Karpas-422 (cell line): ENCODE data around the gene SBF1. TPM values are rescaled to one million over a fixed set of nuclear protein-coding genes. Genes with fewer than 3 reads are reported as not detected.

Source experiments
- DNase-seq: peaks from one replicate; pipeline ENCODE4 v3.0.0-alpha.2; 2015
- H2AFZ ChIP-seq: fragments of 200-600 bp; sonication (generic); 2 replicates; pipeline ENCODE4 v1.6.1; 2014; ENCODE audit warnings: antibody characterized with exemption, low read length, mixed read lengths
- H3K27ac ChIP-seq: fragments of 200-600 bp; sonication (generic); 2 replicates; pipeline ENCODE4 v1.5.1; 2014; ENCODE audit warnings: mild to moderate bottlenecking, low read length, moderate library complexity
- H3K27me3 ChIP-seq: fragments of 200-600 bp; sonication (generic); 2 replicates; pipeline ENCODE4 v1.6.1; 2014; ENCODE audit warnings: low read length, mixed read lengths
- H3K36me3 ChIP-seq: fragments of 200-600 bp; sonication (generic); 2 replicates; pipeline ENCODE4 v1.6.1; 2014; ENCODE audit warnings: low read length, mixed read lengths; ENCODE audit not compliant: insufficient read depth
- H3K4me1 ChIP-seq: fragments of 200-600 bp; sonication (generic); 2 replicates; pipeline ENCODE4 v1.6.1; 2014; ENCODE audit warnings: mild to moderate bottlenecking, low read length, mixed read lengths
- H3K4me2 ChIP-seq: fragments of 200-600 bp; sonication (generic); 2 replicates; pipeline ENCODE4 v1.6.1; 2014; ENCODE audit warnings: low read length, low read depth, mild to moderate bottlenecking; ENCODE audit not compliant: poor library complexity, severe bottlenecking
- H3K4me3 ChIP-seq: fragments of 200-600 bp; sonication (generic); 2 replicates; pipeline ENCODE4 v1.5.1; 2014; ENCODE audit warnings: mild to moderate bottlenecking, antibody characterized with exemption, low read length, mixed read lengths
- H3K79me2 ChIP-seq: fragments of 200-600 bp; sonication (generic); 2 replicates; pipeline ENCODE4 v1.6.1; 2014; ENCODE audit warnings: mild to moderate bottlenecking, low read length, mixed read lengths
- H3K9ac ChIP-seq: fragments of 200-600 bp; sonication (generic); 2 replicates; pipeline ENCODE4 v1.6.0; 2014; ENCODE audit warnings: low read length
- H3K9me2 ChIP-seq: fragments of 200-600 bp; sonication (generic), shearing (Covaris generic); replicated peaks from 2 replicates; pipeline ENCODE4 v1.6.0; 2014; ENCODE audit warnings: mild to moderate bottlenecking, low read length, moderate library complexity; ENCODE audit not compliant: insufficient read depth
- H3K9me3 ChIP-seq: fragments of 300-700, 200-600 bp; sonication (generic); 2 replicates; pipeline ENCODE4 v1.6.1; 2014; ENCODE audit warnings: low read length, mixed read lengths
- H4K20me1 ChIP-seq: fragments of 200-600 bp; sonication (generic); 2 replicates; pipeline ENCODE4 v1.6.1; 2014; ENCODE audit warnings: mild to moderate bottlenecking, antibody characterized with exemption, low read length, low read depth; ENCODE audit not compliant: insufficient read depth
- total RNA-seq: library from RNA; depleted of rRNA; stranded (reverse); fragments of >200 nt; shearing (Covaris generic); gene quantifications from 2 replicates; pipeline ENCODE4 v1.2.3, GENCODE V29; 2014; ENCODE audit warnings: low replicate concordance

The SBF1 gene
- total RNA-seq, 1 experiment from 2014 or later: 33.5 TPM

DNA sequence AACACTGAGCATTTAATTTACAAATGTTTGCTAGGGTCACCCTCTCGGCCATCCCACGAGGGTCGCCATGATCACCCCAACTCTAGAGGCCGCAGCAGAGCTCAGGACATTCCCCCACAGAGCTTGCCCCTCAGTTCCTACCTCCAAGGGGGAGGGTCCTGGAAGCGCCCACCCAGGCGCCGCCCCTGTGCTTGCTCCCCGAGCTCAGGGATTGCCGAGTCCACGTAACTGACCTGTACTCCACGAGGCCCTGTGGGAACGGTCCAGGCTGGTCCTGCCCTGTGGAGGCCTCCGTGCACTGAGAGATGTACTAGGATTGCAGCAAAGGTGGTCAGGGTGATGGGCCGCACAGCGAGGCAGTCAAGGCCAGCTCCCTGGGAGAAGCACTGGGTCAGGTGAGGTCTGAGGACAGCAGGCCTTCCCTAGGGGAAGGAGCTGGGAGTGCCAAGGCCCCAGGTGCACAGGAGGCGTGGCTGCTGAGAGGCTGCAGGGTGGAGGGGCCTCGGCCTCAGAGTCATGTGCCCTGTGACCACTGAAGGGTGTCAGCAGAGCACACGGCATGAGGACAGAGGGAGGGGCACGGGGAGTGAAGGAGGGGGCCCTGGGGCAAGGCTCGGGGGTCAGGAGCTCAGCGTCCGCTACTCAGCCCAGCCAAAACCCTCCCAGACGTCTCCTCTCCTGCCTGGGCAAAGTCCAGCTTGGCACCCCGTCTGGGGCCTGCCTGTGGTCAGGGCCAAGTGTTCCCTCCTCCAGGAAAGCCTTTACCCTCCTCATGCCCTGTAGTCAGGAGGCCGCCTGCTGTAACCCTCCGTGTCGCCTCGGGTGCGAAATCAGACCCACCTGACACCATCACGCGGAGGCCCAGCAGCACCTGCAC lies 9.4 kb upstream of the SBF1 start:
- Histone ChIP-seq H3K27me3 (no peaks in the 10 kb centered on the region), H3K4me3 (no peak overlapping the region), H4K20me1 (no peaks in the 10 kb centered on the region), H3K9ac (no peak overlapping the region), H3K79me2 (no peaks in the 10 kb centered on the region), H3K36me3 (no peaks in the 10 kb centered on the region), H3K9me3 (no peaks in the 10 kb centered on the region), H3K4me1 (peaks cover 20% of the 10 kb centered on the region), H3K27ac (no peak overlapping the region), H3K4me2 (no peak overlapping the region), H3K9me2 (no peaks in the 10 kb centered on the region), H2AFZ (no peak overlapping the region)
- no peak for DNase-seq

DNA sequence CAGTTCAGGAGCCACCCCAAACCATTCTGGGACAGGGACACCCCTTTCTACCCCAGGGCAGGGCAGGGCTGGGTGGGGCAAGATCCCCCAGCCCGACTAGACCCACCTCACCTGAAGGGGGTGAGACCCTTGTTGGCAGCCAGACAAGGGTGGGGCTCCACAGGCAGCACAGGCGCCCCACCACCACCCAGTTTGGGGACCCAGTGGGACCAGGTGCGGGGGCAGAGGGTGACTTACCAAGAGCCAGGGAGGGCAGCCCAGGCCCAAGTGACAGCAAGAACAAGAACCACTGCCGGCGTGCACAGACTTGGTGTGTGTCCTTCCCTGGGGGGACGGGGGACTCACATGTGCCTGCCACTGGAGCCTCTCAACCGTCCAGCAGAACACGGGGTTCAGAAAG lies 8.7 kb upstream of the SBF1 start:
- H3K4me3 ChIP-seq: no peak overlapping the region
- H3K27me3 ChIP-seq: no peaks in the 10 kb centered on the region
- no peak overlapping the region for H3K9ac ChIP-seq
- no peaks in the 10 kb centered on the region for H3K9me2 ChIP-seq
- H3K4me1 ChIP-seq: peaks cover 20% of the 10 kb centered on the region
- no peak overlapping the region for H3K4me2 ChIP-seq
- H4K20me1 ChIP-seq: no peaks in the 10 kb centered on the region
- no peak for DNase-seq
- H3K79me2 ChIP-seq: no peaks in the 10 kb centered on the region
- no peak overlapping the region for H2AFZ ChIP-seq
- no peaks in the 10 kb centered on the region for H3K36me3 ChIP-seq
- no peak overlapping the region for H3K27ac ChIP-seq
- H3K9me3 ChIP-seq: no peaks in the 10 kb centered on the region

DNA sequence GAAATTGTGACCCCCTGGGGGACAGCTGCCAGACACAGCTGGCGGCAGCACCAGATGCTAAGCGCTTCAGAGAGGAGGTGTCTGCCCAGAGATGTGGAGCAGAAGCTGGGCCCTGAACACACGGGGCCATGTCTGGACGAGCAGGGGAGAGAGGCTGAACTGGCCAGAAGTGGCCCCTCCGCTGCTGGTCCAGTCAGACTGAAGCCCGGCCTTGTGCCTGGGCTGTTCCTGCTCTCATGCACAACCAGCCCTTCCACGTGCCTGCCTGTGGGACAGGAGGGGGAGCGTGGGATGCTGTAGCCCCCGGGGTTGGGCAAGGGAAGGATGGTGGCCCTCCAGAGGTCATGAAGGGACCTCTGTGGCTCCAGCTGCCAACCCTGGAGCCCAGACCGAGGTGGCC lies 8.3 kb upstream of the SBF1 start:
- H3K4me2 ChIP-seq: no peak overlapping the region
- DNase-seq: no peak
- H2AFZ ChIP-seq: no peak overlapping the region

DNA sequence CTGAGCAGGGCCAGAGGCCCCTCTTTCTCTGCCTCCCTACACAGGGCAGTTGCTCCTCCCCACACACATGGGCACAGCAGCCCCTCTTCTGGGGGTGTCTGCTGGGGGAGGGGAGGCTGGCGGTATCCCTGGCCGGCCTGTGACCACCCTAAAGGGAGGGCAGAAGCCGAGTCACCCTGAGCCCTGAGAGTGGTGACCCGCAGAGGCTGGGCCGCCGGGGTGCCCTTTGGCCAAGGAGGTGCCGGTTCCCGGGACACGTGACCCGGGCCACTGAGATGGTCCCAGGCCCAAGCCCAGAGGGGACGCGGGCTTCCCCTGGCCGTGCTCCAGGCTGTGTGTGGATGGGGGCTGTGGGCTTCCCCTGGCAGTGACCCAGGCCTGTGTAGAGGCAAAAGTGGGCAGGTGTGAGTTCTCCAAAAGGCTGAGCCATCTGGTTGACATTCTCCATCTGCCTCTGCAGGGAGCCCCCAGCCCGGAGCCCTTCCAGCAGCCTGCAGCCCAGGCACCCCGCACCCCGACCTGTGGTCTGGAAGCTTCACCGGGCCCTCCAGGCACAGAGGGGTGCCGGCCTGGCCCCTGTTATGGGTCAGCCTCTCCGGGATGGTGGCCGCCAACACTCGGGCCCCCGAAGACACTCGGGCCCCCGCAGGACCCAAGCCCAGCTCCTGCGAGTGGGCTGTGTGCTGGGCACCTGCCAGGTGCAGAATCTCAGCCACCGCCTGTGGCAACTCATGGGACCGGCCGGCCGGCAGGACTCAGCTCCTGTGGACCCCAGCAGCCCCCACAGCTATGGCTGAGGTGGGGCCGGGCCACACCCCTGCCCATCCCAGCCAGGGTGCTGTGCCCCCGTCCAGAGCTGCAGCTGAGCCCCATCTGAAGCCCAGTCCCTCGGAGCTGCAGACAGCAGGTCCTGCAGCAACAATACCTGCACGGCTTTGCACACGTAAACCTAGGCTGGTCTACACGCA lies 7.6 kb upstream of the SBF1 start:
- Histone ChIP-seq H3K9ac (no peak overlapping the region), H3K27me3 (no peaks in the 10 kb centered on the region), H3K36me3 (no peaks in the 10 kb centered on the region), H3K4me2 (no peak overlapping the region), H3K27ac (no peak overlapping the region), H2AFZ (no peak overlapping the region), H3K9me3 (no peaks in the 10 kb centered on the region), H3K9me2 (no peaks in the 10 kb centered on the region), H4K20me1 (no peaks in the 10 kb centered on the region), H3K79me2 (no peaks in the 10 kb centered on the region), H3K4me3 (no peak overlapping the region; the same call in 1 of the 2 replicates), H3K4me1 (peaks cover 18% of the 10 kb centered on the region)
- no peak for DNase-seq

More for the DNA sequence above, 8.3 kb upstream of the SBF1 start:
- no peaks in the 10 kb centered on the region for H3K36me3 ChIP-seq
- no peaks in the 10 kb centered on the region for H4K20me1 ChIP-seq
- no peaks in the 10 kb centered on the region for H3K27me3 ChIP-seq
- no peaks in the 10 kb centered on the region for H3K79me2 ChIP-seq
- no peaks in the 10 kb centered on the region for H3K9me3 ChIP-seq
- H3K9ac ChIP-seq: no peak overlapping the region
- H3K4me1 ChIP-seq: peaks cover 20% of the 10 kb centered on the region
- H3K27ac ChIP-seq: no peak overlapping the region
- H3K4me3 ChIP-seq: no peak overlapping the region
- H3K9me2 ChIP-seq: no peaks in the 10 kb centered on the region

DNA sequence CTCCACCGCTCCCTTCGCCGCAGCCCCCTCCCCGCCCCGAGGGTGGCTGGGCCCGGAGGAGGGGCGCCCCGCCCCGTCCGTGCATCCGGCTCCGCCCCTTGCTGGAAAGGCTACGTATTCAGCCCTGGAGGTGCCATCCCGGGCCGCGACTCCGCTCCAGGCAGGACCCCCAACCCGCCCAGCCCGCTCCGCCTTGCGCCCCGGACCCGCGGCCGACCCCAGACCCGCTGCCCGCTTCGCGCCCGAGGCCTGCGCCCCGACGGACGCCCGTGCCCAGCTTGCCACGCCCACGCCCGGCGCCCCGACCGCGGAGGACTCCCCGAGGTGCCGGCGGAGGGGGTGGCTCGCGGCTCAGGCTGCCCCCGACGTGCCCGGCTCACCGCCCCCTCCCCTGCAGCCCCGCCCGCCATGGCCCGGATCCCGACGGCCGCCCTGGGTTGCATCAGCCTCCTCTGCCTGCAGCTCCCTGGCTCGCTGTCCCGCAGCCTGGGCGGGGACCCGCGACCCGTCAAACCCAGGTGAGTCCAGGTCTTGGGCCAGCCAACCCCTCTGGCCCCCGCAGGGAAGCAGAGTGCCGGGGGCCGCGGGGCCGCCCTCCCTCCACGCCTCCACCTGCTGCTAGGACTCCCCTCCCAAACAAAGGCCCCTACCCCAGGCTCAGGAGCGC lies 6.7 kb upstream of the SBF1 start, which contains the start of gene ADM2:
Gene ADM2 (plus strand): TSS at position 104 of the 667 bp plus-strand sequence. CDS start 305 bp downstream, at position 409.
- H3K4me3 ChIP-seq: no peak within 1 kb of the TSS; the same call in 1 of the 2 replicates
- no peaks in the 10 kb centered on the region for H4K20me1 ChIP-seq
- no peaks in the 10 kb centered on the region for H3K9me3 ChIP-seq
- H3K79me2 ChIP-seq: no peaks in the 10 kb centered on the region
- no peak within 1 kb of the TSS for H2AFZ ChIP-seq
- H3K9me2 ChIP-seq: no peaks in the 10 kb centered on the region
- no peaks in the 10 kb centered on the region for H3K27me3 ChIP-seq
- no peak within 1 kb of the TSS for H3K27ac ChIP-seq
- no peaks in the 10 kb centered on the region for H3K36me3 ChIP-seq
- H3K9ac ChIP-seq: no peak within 1 kb of the TSS
- H3K4me1 ChIP-seq: peaks cover 11% of the 10 kb centered on the region
- H3K4me2 ChIP-seq: no peak within 1 kb of the TSS
- no peak for DNase-seq

DNA sequence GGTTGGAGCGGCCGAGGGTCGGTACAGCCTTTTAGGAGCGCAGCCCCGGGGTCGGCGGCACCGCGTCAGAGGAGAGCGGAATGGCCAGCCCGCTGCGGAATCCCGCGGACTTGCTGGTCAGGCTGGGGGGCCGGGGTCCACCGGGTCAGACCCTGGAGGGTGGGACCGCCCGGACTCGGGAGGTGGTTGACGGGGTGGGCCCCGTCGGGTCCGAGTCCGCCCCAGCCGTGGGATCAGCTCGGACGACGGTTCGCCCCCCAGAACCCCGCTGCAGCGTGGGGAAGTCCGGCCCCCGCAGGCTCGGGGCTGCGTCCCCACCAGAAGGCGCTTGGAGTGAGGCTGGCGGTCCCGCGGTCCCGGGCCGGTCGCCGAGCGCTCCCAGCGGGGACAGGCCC lies 6.2 kb upstream of the SBF1 start:
- Histone ChIP-seq H3K27ac (no peak overlapping the region), H3K4me1 (peaks cover 11% of the 10 kb centered on the region), H3K9me3 (no peaks in the 10 kb centered on the region), H2AFZ (no peak overlapping the region), H4K20me1 (no peaks in the 10 kb centered on the region), H3K27me3 (no peaks in the 10 kb centered on the region), H3K4me3 (no peak overlapping the region), H3K4me2 (no peak overlapping the region), H3K9me2 (no peaks in the 10 kb centered on the region), H3K9ac (no peak overlapping the region), H3K36me3 (no peaks in the 10 kb centered on the region), H3K79me2 (no peaks in the 10 kb centered on the region)
- no peak for DNase-seq

DNA sequence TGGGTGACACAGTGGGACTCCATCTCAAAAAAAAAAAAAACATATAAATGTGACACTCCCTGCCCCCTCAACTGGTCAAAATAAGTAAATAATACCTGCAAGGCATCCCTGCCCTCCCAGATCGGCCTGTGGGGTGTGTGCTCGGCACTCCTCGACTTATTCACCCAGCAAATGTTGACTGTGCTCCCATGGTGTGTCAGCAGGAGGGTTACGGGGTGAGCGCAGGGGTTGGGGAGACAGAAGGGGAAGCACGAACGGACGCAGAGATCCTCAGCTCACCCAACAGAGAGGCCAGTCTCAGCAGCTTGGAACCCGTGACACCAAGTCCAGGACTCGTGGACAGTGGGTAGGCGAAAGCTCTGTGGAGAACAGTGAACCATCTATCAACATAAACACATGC lies 4.9 kb upstream of the SBF1 start:
- Histone ChIP-seq H3K27ac (no peak overlapping the region), H3K9me3 (no peaks in the 10 kb centered on the region), H3K79me2 (no peaks in the 10 kb centered on the region), H3K27me3 (no peaks in the 10 kb centered on the region), H3K9ac (no peak overlapping the region), H3K36me3 (no peaks in the 10 kb centered on the region), H2AFZ (no peak overlapping the region), H3K4me2 (no peak overlapping the region), H3K4me1 (peaks cover 17% of the 10 kb centered on the region), H3K4me3 (no peak overlapping the region), H4K20me1 (no peaks in the 10 kb centered on the region), H3K9me2 (no peaks in the 10 kb centered on the region)
- DNase-seq: no peak
